ENCODE results near the gene C1GALT1. TPM values are rescaled to one million over a fixed set of nuclear protein-coding genes. Genes with fewer than 3 reads are reported as not detected.

The C1GALT1 gene
- total RNA-seq, 1 donor from 2014 or later: 29.0 TPM

- intact Hi-C loops (cut with DNase I): no loop called here
- no peaks in the 10 kb centered on the region for H3K9me3 ChIP-seq
Observed at GRCh38 chr7:7164591-7164990, 17.8 kb upstream of the C1GALT1 start.

DNA sequence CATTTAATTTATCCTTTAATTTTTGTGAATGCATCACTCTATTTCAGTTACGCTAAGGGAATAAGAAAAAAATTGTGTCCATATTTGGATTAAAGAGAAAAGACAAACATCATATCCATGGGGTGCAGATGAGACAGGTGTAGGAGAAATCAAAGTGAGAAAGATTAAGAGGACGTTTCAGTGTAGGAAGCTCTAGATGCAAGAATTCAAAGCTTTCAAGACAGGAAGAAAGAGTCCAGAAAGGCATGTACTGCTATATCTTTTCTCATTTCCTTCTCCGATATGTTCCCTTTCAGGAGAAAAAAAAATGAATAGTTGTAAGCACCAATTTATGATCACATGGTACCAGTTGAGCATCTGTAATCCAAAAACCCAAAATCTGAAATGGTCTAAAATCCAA lies 17.0 kb upstream of the C1GALT1 start:
- no peaks in the 10 kb centered on the region for H3K27me3 ChIP-seq
- H3K9me3 ChIP-seq: no peaks in the 10 kb centered on the region
- no peak for DNase-seq (ENCODE audit: extremely low spot score in 2 of 2)
- no peaks in the 10 kb centered on the region for H3K4me1 ChIP-seq
- intact Hi-C loops (cut with DNase I): no loop called here
- no peaks in the 10 kb centered on the region for H3K36me3 ChIP-seq
- no peak overlapping the region for H3K27ac ChIP-seq
- TF ChIP-seq, protein P1, sequence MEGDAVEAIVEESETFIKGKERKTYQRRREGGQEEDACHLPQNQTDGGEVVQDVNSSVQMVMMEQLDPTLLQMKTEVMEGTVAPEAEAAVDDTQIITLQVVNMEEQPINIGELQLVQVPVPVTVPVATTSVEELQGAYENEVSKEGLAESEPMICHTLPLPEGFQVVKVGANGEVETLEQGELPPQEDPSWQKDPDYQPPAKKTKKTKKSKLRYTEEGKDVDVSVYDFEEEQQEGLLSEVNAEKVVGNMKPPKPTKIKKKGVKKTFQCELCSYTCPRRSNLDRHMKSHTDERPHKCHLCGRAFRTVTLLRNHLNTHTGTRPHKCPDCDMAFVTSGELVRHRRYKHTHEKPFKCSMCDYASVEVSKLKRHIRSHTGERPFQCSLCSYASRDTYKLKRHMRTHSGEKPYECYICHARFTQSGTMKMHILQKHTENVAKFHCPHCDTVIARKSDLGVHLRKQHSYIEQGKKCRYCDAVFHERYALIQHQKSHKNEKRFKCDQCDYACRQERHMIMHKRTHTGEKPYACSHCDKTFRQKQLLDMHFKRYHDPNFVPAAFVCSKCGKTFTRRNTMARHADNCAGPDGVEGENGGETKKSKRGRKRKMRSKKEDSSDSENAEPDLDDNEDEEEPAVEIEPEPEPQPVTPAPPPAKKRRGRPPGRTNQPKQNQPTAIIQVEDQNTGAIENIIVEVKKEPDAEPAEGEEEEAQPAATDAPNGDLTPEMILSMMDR (IDR thresholded peaks at IDR 0.05): no peak
- TF ChIP-seq POLR2A (IDR thresholded peaks at IDR 0.05) (no peak), POLR2AphosphoS5 (IDR thresholded peaks at IDR 0.05; ENCODE audit: insufficient read depth in 1 of 2, low read depth in 1 of 2) (no peak)
- H3K4me3 ChIP-seq: no peak overlapping the region

More at GRCh38 chr7:7164591-7164990, 17.8 kb upstream of the C1GALT1 start:
- Histone ChIP-seq H3K27ac (no peak overlapping the region), H3K36me3 (no peaks in the 10 kb centered on the region), H3K27me3 (no peaks in the 10 kb centered on the region), H3K4me3 (no peak overlapping the region), H3K4me1 (no peaks in the 10 kb centered on the region)
- TF ChIP-seq POLR2AphosphoS5 (IDR thresholded peaks at IDR 0.05; ENCODE audit: insufficient read depth in 1 of 2, low read depth in 1 of 2) (no peak), POLR2A (IDR thresholded peaks at IDR 0.05) (no peak)
- TF ChIP-seq, protein P1 (IDR thresholded peaks at IDR 0.05): no peak
- no peak for DNase-seq (ENCODE audit: extremely low spot score in 2 of 2)

DNA sequence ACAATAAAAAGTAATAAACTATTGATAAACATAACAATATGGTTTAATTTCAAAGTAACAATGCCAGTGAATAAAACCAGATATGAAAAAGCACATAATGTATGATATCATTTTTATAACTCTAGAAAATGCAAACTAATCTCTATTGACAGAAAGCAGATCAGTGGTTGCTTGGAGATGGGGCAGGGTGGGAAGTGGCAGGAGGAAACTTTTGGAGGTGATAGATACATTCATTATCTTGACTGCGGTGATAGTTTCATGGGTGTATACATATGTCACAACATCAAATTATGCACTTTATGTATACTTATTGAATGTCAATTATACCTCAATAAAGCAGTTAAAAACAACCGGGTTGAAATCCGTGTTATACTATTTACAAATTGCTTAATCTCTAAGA lies 16.0 kb upstream of the C1GALT1 start:
- DNase-seq (ENCODE audit: extremely low spot score in 2 of 2): no peak
- Histone ChIP-seq H3K36me3 (no peaks in the 10 kb centered on the region), H3K27ac (no peak overlapping the region), H3K27me3 (no peaks in the 10 kb centered on the region), H3K4me1 (no peaks in the 10 kb centered on the region), H3K9me3 (no peaks in the 10 kb centered on the region), H3K4me3 (no peak overlapping the region)
- no peak for TF ChIP-seq POLR2AphosphoS5 (IDR thresholded peaks at IDR 0.05; ENCODE audit: insufficient read depth in 1 of 2, low read depth in 1 of 2)
- no peak for TF ChIP-seq POLR2A (IDR thresholded peaks at IDR 0.05)
- TF ChIP-seq, protein P1 (IDR thresholded peaks at IDR 0.05): no peak
- intact Hi-C loops (cut with DNase I): no loop called here

GRCh38 chr7:7169296-7169695 lies 13.0 kb upstream of the C1GALT1 start:
- TF ChIP-seq POLR2AphosphoS5 (IDR thresholded peaks at IDR 0.05; ENCODE audit: insufficient read depth in 1 of 2, low read depth in 1 of 2) (no peak), POLR2A (IDR thresholded peaks at IDR 0.05) (no peak)
- TF ChIP-seq, protein P1 (IDR thresholded peaks at IDR 0.05): no peak
- no peaks in the 10 kb centered on the region for H3K4me1 ChIP-seq
- H3K9me3 ChIP-seq: no peaks in the 10 kb centered on the region
- H3K4me3 ChIP-seq: no peak overlapping the region
- H3K36me3 ChIP-seq: no peaks in the 10 kb centered on the region
- intact Hi-C loops (cut with DNase I): no loop called here
- no peak for DNase-seq (ENCODE audit: extremely low spot score in 2 of 2)
- no peak overlapping the region for H3K27ac ChIP-seq
- no peaks in the 10 kb centered on the region for H3K27me3 ChIP-seq

GRCh38 chr7:7173956-7174632 lies 8.2 kb upstream of the C1GALT1 start:
- TF ChIP-seq, protein P1 (IDR thresholded peaks at IDR 0.05): no peak
- TF ChIP-seq POLR2AphosphoS5 (IDR thresholded peaks at IDR 0.05; ENCODE audit: insufficient read depth in 1 of 2, low read depth in 1 of 2) (no peak), POLR2A (IDR thresholded peaks at IDR 0.05) (no peak)
- H3K36me3 ChIP-seq: no peaks in the 10 kb centered on the region
- H3K27me3 ChIP-seq: no peaks in the 10 kb centered on the region
- H3K4me3 ChIP-seq: no peak overlapping the region
- intact Hi-C loops (cut with DNase I): no loop called here
- no peak for DNase-seq (ENCODE audit: extremely low spot score in 2 of 2)
- H3K9me3 ChIP-seq: no peaks in the 10 kb centered on the region
- no peaks in the 10 kb centered on the region for H3K4me1 ChIP-seq
- H3K27ac ChIP-seq: no peak overlapping the region

Data from vagina (tissue), 2 donors.